H9 (cell line): ENCODE results near the gene HAPLN2. TPM values are rescaled to one million over a fixed set of nuclear protein-coding genes. Genes with fewer than 3 reads are reported as not detected.

ENCODE experiments used
- DNase-seq: peaks from one replicate; pipeline ENCODE4 v3.0.0-alpha.2; 2017
- H2AFZ ChIP-seq: one replicate; pipeline ENCODE4 v1.6.1; 2013; ENCODE audit warnings: mild to moderate bottlenecking, low read length, control low read depth, moderate library complexity
- H2AK5ac ChIP-seq: 2 replicates; pipeline ENCODE4 v1.6.1; 2013; ENCODE audit warnings: low read length, control low read depth, mixed read lengths; ENCODE audit not compliant: insufficient read length
- H2BK120ac ChIP-seq: one replicate; pipeline ENCODE4 v1.6.1; 2013; ENCODE audit warnings: low read depth, mild to moderate bottlenecking, low read length, control low read depth, inconsistent platforms; ENCODE audit not compliant: poor library complexity, severe bottlenecking
- H2BK12ac ChIP-seq: 2 replicates; pipeline ENCODE4 v1.6.1; 2013; ENCODE audit warnings: low read length, control low read depth, mixed read lengths, low read depth; ENCODE audit not compliant: insufficient read length
- H2BK15ac ChIP-seq: 2 replicates; pipeline ENCODE4 v1.6.1; 2013; ENCODE audit warnings: low read depth, low read length, control low read depth
- H2BK20ac ChIP-seq: one replicate; pipeline ENCODE4 v1.6.1; 2013; ENCODE audit warnings: low read depth, mild to moderate bottlenecking, low read length, control low read depth, inconsistent platforms; ENCODE audit not compliant: poor library complexity, severe bottlenecking
- H2BK5ac ChIP-seq: 2 replicates; pipeline ENCODE4 v1.6.1; 2013; ENCODE audit warnings: low read length, control low read depth, mixed read lengths; ENCODE audit not compliant: insufficient read length
- H3K14ac ChIP-seq: 2 replicates; pipeline ENCODE4 v1.6.1; 2013; ENCODE audit warnings: low read length, control low read depth; ENCODE audit not compliant: insufficient read depth
- H3K18ac ChIP-seq: 2 replicates; pipeline ENCODE4 v1.6.1; 2013; ENCODE audit warnings: low read depth, mild to moderate bottlenecking, mixed read lengths, low read length, control low read depth; ENCODE audit not compliant: insufficient read length
- H3K23ac ChIP-seq: 2 replicates; pipeline ENCODE4 v1.6.1; 2013; ENCODE audit warnings: low read length, control low read depth, mixed read lengths, low read depth; ENCODE audit not compliant: insufficient read length
- H3K23me2 ChIP-seq: 2 replicates; pipeline ENCODE4 v1.6.1; 2013; ENCODE audit warnings: low read depth, mild to moderate bottlenecking, mixed read lengths, low read length, control low read depth; ENCODE audit not compliant: insufficient read length, poor library complexity, severe bottlenecking
- H3K27ac ChIP-seq: 2 replicates; pipeline ENCODE4 v1.5.1; 2013; ENCODE audit warnings: low read length, control low read depth, mixed read lengths, low read depth; ENCODE audit not compliant: insufficient read length
- H3K27me3 ChIP-seq: 2 replicates; pipeline ENCODE4 v1.6.1; 2013; ENCODE audit warnings: low read length, control low read depth, inconsistent platforms; ENCODE audit not compliant: insufficient read depth
- H3K4ac ChIP-seq: 2 replicates; pipeline ENCODE4 v1.6.1; 2013; ENCODE audit warnings: low read depth, mild to moderate bottlenecking, control low read depth, inconsistent platforms, low read length, moderate library complexity
- H3K4me1 ChIP-seq: 2 replicates; pipeline ENCODE4 v1.6.1; 2013; ENCODE audit warnings: low read length, control low read depth, inconsistent platforms; ENCODE audit not compliant: insufficient read depth
- H3K4me2 ChIP-seq: 2 replicates; pipeline ENCODE4 v1.6.1; 2013; ENCODE audit warnings: low read length, control low read depth, mixed read lengths; ENCODE audit not compliant: insufficient read length, insufficient read depth
- H3K56ac ChIP-seq: 2 replicates; pipeline ENCODE4 v1.6.1; 2013; ENCODE audit warnings: low read depth, mild to moderate bottlenecking, mixed read lengths, low read length, control low read depth; ENCODE audit not compliant: insufficient read length
- H3K79me1 ChIP-seq: 2 replicates; pipeline ENCODE4 v1.6.1; 2013; ENCODE audit warnings: low read depth, mild to moderate bottlenecking, moderate library complexity, low read length, control low read depth, inconsistent platforms; ENCODE audit not compliant: insufficient read depth, poor library complexity, severe bottlenecking
- H3K79me2 ChIP-seq: 2 replicates; pipeline ENCODE4 v1.6.1; 2013; ENCODE audit warnings: low read length, control low read depth, inconsistent platforms; ENCODE audit not compliant: insufficient read depth
- H3K9ac ChIP-seq: 2 replicates; pipeline ENCODE4 v1.6.1; 2013; ENCODE audit warnings: low read length, control low read depth, mixed read lengths; ENCODE audit not compliant: insufficient read length; ENCODE audit errors: extremely low read depth
- H3K9me3 ChIP-seq: one replicate; pipeline ENCODE4 v1.6.1; 2013; ENCODE audit warnings: low read depth, low read length, inconsistent platforms; ENCODE audit not compliant: control insufficient read depth
- H3T11ph ChIP-seq: one replicate; pipeline ENCODE4 v1.6.1; 2013; ENCODE audit warnings: mild to moderate bottlenecking, low read length, control low read depth, inconsistent platforms
- H4K20me1 ChIP-seq: one replicate; pipeline ENCODE4 v1.6.1; 2013; ENCODE audit not compliant: control insufficient read depth, insufficient read length, insufficient read depth
- H4K5ac ChIP-seq: 2 replicates; pipeline ENCODE4 v1.6.1; 2013; ENCODE audit warnings: low read depth, mild to moderate bottlenecking, mixed read lengths, low read length, control low read depth; ENCODE audit not compliant: insufficient read length
- H4K8ac ChIP-seq: replicated peaks from 2 replicates; pipeline ENCODE4 v1.6.1; 2013; ENCODE audit warnings: low read length, control low read depth, mixed read lengths, low read depth; ENCODE audit not compliant: insufficient read length
- H4K91ac ChIP-seq: 2 replicates; pipeline ENCODE4 v1.6.1; 2013; ENCODE audit warnings: low read depth, mild to moderate bottlenecking, moderate library complexity, mixed read lengths, low read length, control low read depth; ENCODE audit not compliant: insufficient read length
- H3K27ac Mint-ChIP-seq, 3 experiments: 2 replicates in 2 of 3; 3 replicates in 1 of 3; pipeline ENCODE4 v1.8.0; 2020 to 2021; ENCODE audit warnings: mixed read lengths in 3 of 3, mild to moderate bottlenecking in 1 of 3, moderate library complexity in 1 of 3
- H3K27me3 Mint-ChIP-seq: 2 replicates; pipeline ENCODE4 v1.8.0; 2021; ENCODE audit warnings: low read depth, mild to moderate bottlenecking, moderate library complexity, mixed read lengths
- H3K36me3 Mint-ChIP-seq, 3 experiments: 2 replicates in 2 of 3; 3 replicates in 1 of 3; pipeline ENCODE4 v1.8.0; 2020 to 2021; ENCODE audit warnings: low read depth in 3 of 3, mixed read lengths in 3 of 3; ENCODE audit not compliant: insufficient read depth in 1 of 3
- H3K4me1 Mint-ChIP-seq, 2 experiments: 2 replicates each; pipeline ENCODE4 v1.8.0; 2020; ENCODE audit warnings: mixed read lengths in 2 of 2
- H3K4me3 Mint-ChIP-seq, 2 experiments: 2 replicates in 1 of 2; 3 replicates in 1 of 2; pipeline ENCODE4 v1.8.0; 2020 to 2021; ENCODE audit warnings: mild to moderate bottlenecking in 2 of 2, mixed read lengths in 2 of 2, moderate library complexity in 1 of 2
- H3K9me3 Mint-ChIP-seq, 2 experiments: 2 replicates in 1 of 2; 3 replicates in 1 of 2; pipeline ENCODE4 v1.8.0; 2020; ENCODE audit warnings: mild to moderate bottlenecking in 2 of 2, mixed read lengths in 2 of 2, moderate library complexity in 1 of 2
- CTCF ChIP-seq: fragments of 200-600 bp; sonication (generic); conservative IDR thresholded peaks from 3 replicates; pipeline ENCODE4 v1.8.0; 2021; ENCODE audit warnings: antibody characterized with exemption, mild to moderate bottlenecking
- WGBS: extraction: QIAGEN DNeasy Blood & Tissue Kit; methylation state at CpG from one replicate; pipeline ENCODE4 v1.1.7; 2013; ENCODE audit warnings: missing lambda C conversion rate, low lambda C conversion rate, mixed read lengths; ENCODE audit not compliant: insufficient read length; ENCODE audit errors: extremely low coverage; 5-methylcytosine and 5-hydroxymethylcytosine counted together
- total RNA-seq: library from RNA; stranded (reverse); gene quantifications from 2 replicates; pipeline ENCODE4 v1.2.1, GENCODE V29; 2021

The HAPLN2 gene
- total RNA-seq, 1 experiment from 2014 or later: 0.46 TPM

DNA sequence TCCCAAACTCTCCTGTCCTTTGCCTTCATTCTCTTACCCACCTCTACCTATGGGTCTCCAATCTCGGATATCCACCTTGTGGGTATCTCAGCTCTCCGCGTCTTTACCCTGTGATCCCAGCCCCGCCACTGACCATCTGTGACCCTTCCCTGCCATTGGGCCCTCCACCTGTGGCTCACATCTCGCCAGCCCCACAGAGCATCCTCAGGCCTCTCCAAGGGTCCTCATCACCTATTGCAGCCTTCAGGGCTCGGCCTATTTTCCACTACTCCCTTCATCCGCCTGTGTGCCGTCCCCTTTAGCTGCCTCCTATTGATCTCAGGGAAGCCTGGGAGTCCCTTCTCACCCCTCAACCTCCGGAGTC is 33.8 kb downstream of the HAPLN2 start:
- no peak overlapping the region for H3K4me3 Mint-ChIP-seq

More for the DNA sequence above, 33.8 kb downstream of the HAPLN2 start:
- no peaks in the 10 kb centered on the region for H4K20me1 ChIP-seq
- no peak for DNase-seq
- no peak overlapping the region for H3K27ac ChIP-seq
- no peak overlapping the region for H3K18ac ChIP-seq
- Mint-ChIP-seq H3K27ac (no peak overlapping the region), H3K4me1 (peaks cover 33 to 37% of the 10 kb centered on the region in 2 experiments), H3K36me3 (no peaks in the 10 kb centered on the region), H3K9me3 (no peaks in the 10 kb centered on the region), H3K27me3 (peaks cover 98% of the 10 kb centered on the region)
- H2BK120ac ChIP-seq: no peak overlapping the region
- no peak overlapping the region for H3T11ph ChIP-seq
- no peaks in the 10 kb centered on the region for H3K79me1 ChIP-seq
- H4K8ac ChIP-seq: no peak overlapping the region
- no peak for TF ChIP-seq CTCF
- no peak overlapping the region for H3K9ac ChIP-seq
- H4K91ac ChIP-seq: no peak overlapping the region
- no CpG with 5 or more reads among the region's 9 CpGs for WGBS
- H3K27me3 ChIP-seq: no peaks in the 10 kb centered on the region; the same call in 1 of the 2 replicates
- H2BK20ac ChIP-seq: no peak overlapping the region
- no peaks in the 10 kb centered on the region for H3K9me3 ChIP-seq
- peaks cover 10% of the 10 kb centered on the region for H3K23me2 ChIP-seq
- no peak overlapping the region for H4K5ac ChIP-seq
- H3K23ac ChIP-seq: no peak overlapping the region
- no peak overlapping the region for H3K4me2 ChIP-seq
- H2BK12ac ChIP-seq: no peak overlapping the region
- no peak overlapping the region for H2BK15ac ChIP-seq
- H3K4me1 ChIP-seq: no peaks in the 10 kb centered on the region; the same call in 1 of the 2 replicates
- no peak overlapping the region for H2AFZ ChIP-seq
- no peak overlapping the region for H3K14ac ChIP-seq
- H2BK5ac ChIP-seq: no peak overlapping the region
- H3K4ac ChIP-seq: no peak overlapping the region
- H2AK5ac ChIP-seq: no peak overlapping the region
- H3K79me2 ChIP-seq: no peaks in the 10 kb centered on the region
- no peak overlapping the region for H3K56ac ChIP-seq
